ENCODE measurements around the gene SMPD3. TPM values are rescaled to one million over a fixed set of nuclear protein-coding genes. Genes with fewer than 3 reads are reported as not detected.

Gene SMPD3
- total and polyA plus RNA-seq, 2 of the 4 experiments (the other 2 are of a cell fraction), result not detected

DNA sequence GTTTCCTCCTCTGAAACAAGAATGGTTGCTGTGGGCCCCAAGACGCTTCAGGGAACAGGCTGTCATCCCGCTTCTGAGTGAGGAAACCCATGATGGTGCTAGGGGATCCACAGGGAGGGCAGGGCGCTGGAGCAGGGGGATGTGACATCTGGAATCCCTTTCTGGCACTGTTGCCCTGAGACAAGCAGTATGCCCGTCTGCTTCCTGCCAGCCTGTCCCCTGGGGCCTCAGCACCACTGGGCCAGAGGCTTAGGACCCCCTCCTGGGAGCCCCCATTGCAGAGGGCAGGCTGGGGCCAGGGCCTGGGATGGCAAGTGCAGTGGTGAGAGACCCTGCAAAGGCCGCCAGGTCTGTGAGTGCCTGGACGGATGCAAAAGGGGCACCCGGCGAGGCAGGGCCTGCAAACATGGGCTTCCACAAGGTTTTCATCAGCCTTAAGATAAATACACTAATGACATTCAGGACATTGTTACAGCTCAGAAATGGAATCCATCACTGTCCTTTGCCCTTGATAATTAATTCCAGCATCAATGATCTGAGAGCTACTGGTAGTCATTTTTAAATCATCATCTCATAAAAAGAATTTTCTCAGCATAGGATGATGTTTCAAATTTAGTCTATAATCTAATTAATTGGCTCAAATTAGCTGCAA is 85.9 kb downstream of the SMPD3 start:
- Histone ChIP-seq H3K27ac (ENCODE audit: insufficient read depth, low read length) (no peak overlapping the region), H3K18ac (ENCODE audit: low read depth, low read length) (no peak overlapping the region), H3K9me3 (ENCODE audit: control insufficient read depth, insufficient read depth, low read length) (no peaks in the 10 kb centered on the region), H4K8ac (ENCODE audit: low read depth in 2 of 2, low read length in 2 of 2) (no peak overlapping the region), H3K79me1 (ENCODE audit: low read depth in 1 of 2, low read length in 2 of 2) (no peaks in the 10 kb centered on the region), H2BK20ac (ENCODE audit: low read depth, low read length) (no peak overlapping the region), H3K14ac (replicated peaks; ENCODE audit: low read depth, low read length) (no peak overlapping the region), H3K56ac (ENCODE audit: extremely low read depth, insufficient read depth, low read length) (no peak overlapping the region), H3K9ac (ENCODE audit: low read depth, low read length) (no peak overlapping the region), H3K4me2 (ENCODE audit: low read depth, low read length) (no peak overlapping the region), H3K4ac (ENCODE audit: low read depth, low read length) (no peak overlapping the region), H2BK5ac (ENCODE audit: low read depth, low read length, poor library complexity, severe bottlenecking) (no peak overlapping the region), H4K5ac (ENCODE audit: low read depth, low read length) (no peak overlapping the region), H2AFZ (replicated peaks; ENCODE audit: low read length, poor library complexity) (no peak overlapping the region), H2AK9ac (replicated peaks; ENCODE audit: low read depth, low read length, poor library complexity) (no peak overlapping the region), H3K23ac (ENCODE audit: low read depth, low read length) (no peak overlapping the region; the same call in 1 of the 2 replicates), H4K20me1 (ENCODE audit: insufficient read depth, low read length) (no peaks in the 10 kb centered on the region), H4K91ac (ENCODE audit: insufficient read depth, low read depth, low read length) (no peak overlapping the region), H3K36me3 (ENCODE audit: control insufficient read depth, insufficient read depth, low read length) (peaks cover 8% of the 10 kb centered on the region), H2BK15ac (ENCODE audit: low read depth, low read length) (no peak overlapping the region), H3K9me1 (ENCODE audit: insufficient read depth, low read length) (no peaks in the 10 kb centered on the region), H2BK120ac (ENCODE audit: low read depth, low read length) (no peak overlapping the region), H3K4me3 (ENCODE audit: insufficient read depth, low read depth, low read length) (no peak overlapping the region), H2AK5ac (ENCODE audit: low read depth, low read length) (no peak overlapping the region), H3K4me1 (ENCODE audit: control insufficient read depth, insufficient read depth, low read length) (no peaks in the 10 kb centered on the region), H3K27me3 (ENCODE audit: control insufficient read depth, insufficient read depth, low read length) (peaks cover 6% of the 10 kb centered on the region; the same call in 1 of the 2 replicates)
- in situ Hi-C loops (cut with MboI; ENCODE audit: low sequenced_read_pairs) (no loop called here), dilution Hi-C loops (cut with HindIII; ENCODE audit: low sequenced_read_pairs, unreplicated experiment) (no loop called here), intact Hi-C loops (cut with micrococcal nuclease) (no loop called here)
- DNase-seq (no peak), ATAC-seq (ENCODE audit: low read depth) (no peak)
- no TSS peak for BruUV-seq (replicated peaks)
- CTCF ChIA-PET, result interaction anchor here (1.2 kb wide), 1 partner anchor 18 kb away, joined by 3 read pairs; no protein-coding TSS in a partner anchor
- TF ChIP-seq RAD21 (IDR thresholded peaks at IDR 0.05; ENCODE audit: low read length) (no peak), CHD1 (IDR thresholded peaks at IDR 0.05; ENCODE audit: low read depth, low read length) (no peak)
- POLR2A ChIA-PET (ENCODE audit: unreplicated experiment), result no interaction called here
- 64% methylated on average over 5 of the region's 8 CpGs; no CpG with 5 or more reads in 1 of the 2 experiments for WGBS, 2 experiments (ENCODE audit: extremely low coverage in 2 of 2, insufficient read length in 1 of 2)

Data from IMR-90 (cell line).